ENCODE results near the gene TMEM11.

DNA sequence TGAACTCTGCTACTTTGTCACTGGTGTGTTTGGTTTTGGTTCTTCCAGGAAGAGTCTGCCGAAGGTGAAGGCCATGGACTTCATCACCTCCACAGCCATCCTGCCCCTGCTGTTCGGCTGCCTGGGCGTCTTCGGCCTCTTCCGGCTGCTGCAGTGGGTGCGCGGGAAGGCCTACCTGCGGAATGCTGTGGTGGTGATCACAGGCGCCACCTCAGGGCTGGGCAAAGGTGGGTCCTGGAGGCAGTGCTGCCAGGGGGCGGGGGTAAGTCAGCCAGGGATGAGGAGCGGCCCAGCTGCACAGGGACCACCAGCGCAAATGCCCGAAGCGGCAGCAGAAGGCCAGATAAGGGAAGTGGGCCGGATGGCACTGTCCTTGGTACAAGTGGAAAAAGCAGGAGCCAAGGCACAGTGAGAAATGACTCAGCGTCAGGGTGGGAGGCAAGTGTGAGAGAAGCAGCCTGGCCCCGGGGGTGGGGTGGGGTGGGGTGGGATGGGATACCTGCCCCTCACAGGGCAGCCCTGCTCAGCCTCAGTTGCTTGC lies 41.9 kb downstream of the TMEM11 start:
- TF ChIP-seq, protein P1, sequence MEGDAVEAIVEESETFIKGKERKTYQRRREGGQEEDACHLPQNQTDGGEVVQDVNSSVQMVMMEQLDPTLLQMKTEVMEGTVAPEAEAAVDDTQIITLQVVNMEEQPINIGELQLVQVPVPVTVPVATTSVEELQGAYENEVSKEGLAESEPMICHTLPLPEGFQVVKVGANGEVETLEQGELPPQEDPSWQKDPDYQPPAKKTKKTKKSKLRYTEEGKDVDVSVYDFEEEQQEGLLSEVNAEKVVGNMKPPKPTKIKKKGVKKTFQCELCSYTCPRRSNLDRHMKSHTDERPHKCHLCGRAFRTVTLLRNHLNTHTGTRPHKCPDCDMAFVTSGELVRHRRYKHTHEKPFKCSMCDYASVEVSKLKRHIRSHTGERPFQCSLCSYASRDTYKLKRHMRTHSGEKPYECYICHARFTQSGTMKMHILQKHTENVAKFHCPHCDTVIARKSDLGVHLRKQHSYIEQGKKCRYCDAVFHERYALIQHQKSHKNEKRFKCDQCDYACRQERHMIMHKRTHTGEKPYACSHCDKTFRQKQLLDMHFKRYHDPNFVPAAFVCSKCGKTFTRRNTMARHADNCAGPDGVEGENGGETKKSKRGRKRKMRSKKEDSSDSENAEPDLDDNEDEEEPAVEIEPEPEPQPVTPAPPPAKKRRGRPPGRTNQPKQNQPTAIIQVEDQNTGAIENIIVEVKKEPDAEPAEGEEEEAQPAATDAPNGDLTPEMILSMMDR (IDR thresholded peaks at IDR 0.05), result no peak
- TF ChIP-seq EZH2 (IDR thresholded peaks at IDR 0.05) (no peak), EZH2phosphoT487 (IDR thresholded peaks at IDR 0.05) (no peak)
